ENCODE data around the gene TNFSF13B. TPM values are rescaled to one million over a fixed set of nuclear protein-coding genes. Genes with fewer than 3 reads are reported as not detected.
A peak's percentile ranks its signal among the peaks of the same experiment; 100 is the strongest.

Gene TNFSF13B
- total RNA-seq, 1 experiment from 2014 or later: not detected

DNA sequence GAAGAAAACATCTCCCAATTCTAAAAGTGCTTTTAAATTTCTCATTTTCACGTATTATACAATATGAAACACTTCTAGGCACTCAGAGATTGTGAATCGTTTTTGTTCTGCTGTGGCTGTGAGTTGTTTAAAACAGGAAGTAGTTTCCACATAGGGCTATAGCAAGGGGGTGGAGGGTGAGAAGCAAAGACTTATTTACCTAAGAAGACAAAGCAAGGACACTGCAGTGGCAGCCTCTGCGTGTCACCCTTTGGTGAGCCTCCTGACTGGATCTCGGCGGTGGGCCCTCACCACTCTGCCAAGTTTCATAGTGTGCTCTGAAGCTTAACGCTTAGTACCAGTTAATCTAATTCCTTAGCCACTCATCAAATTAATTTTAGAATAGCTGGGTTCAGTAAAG, 56.8 kb downstream of the TNFSF13B start:
- in situ Hi-C loops (cut with HindIII; ENCODE audit: low sequenced_read_pairs): no loop called here
- DNase-seq (ENCODE audit: low spot score): no peak

DNA sequence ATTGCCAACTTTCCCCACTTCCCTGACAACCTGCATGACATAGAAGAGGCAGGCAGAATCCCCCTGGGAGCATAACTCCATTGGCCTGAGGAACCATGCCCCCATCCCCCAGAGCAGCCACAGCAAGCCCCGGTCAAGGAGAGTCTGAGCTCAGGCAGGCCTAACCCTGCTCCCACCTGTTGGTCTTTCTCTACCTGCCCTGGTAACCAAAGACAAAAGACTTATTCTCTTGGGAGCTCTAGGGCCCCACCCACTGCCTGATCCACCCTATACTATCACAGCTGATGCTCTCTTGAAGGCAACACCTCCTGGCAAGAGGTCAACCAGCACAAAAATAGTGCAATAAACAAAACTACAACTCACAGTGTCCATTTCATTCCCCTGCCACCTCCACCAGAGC, 59.3 kb downstream of the TNFSF13B start:
- in situ Hi-C loops (cut with HindIII; ENCODE audit: low sequenced_read_pairs): no loop called here

DNA sequence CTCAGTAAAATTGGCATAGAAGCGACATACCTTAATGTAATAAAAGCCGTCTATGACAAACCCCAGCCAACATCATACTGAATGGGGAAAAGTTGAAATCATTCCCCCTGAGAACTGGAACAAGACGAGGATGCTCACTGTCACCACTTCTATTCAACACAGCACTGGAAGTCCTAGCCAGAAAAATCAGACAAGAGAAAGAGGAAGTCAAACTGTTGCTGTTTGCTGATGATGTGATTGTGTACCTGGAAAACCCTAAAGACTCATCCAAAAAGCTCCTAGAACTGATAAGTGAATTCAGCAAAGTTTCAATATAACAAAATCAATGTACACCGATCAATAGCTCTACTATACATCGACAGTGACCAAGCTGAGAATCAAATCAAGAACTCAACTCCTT, 63.3 kb downstream of the TNFSF13B start:
- in situ Hi-C loops (cut with HindIII; ENCODE audit: low sequenced_read_pairs): loop anchor here (10.0 kb wide), 1 partner anchor 58 kb away; no protein-coding TSS in a partner anchor
- no peak for DNase-seq (ENCODE audit: low spot score)

More for the DNA sequence above, 59.3 kb downstream of the TNFSF13B start:
- no peak for DNase-seq (ENCODE audit: low spot score)

DNA sequence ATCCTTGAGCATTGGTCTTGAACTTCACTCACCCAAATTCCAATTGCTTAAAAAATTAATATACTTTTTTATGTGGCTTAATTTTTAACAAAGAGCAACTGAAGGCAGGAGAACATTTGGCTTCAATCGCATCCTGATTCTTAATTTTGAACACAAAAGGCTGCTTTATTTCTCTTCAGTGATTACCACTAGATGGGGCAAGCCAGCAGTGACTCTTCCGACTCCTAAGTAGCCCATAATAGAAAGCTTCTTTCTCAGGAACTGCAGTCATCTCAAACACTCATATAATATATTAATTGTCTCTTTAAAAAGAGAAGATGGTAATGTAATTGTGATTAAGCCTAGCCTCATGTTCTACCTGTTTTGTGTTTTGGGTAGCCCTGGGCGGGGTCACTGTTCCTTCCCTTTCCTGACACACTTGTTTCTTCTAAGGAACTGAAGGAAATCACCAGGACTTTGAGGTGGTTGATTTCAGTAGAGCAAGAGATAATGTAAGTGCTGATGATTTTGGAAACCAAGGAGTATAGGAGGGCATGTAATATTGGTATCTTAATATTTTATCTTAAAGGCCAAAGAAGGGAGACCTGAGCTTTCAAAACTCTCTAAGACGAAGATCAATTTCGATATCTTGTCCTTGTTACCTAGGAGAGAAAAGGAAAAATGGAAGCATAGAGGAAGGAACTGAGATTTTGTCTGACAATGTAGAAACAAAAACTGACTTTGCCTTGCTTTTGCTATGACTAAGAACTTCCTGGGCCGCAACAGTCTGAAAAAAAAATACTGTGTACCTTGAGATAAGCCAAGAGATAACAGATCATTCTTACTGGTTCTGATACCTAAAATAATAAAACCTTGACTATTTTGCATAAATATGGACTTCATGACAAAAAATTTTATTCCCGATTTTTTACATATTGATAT, 73.1 kb downstream of the TNFSF13B start:
- in situ Hi-C loops (cut with HindIII; ENCODE audit: low sequenced_read_pairs): no loop called here
- DNase-seq (ENCODE audit: low spot score): peak; percentile 32

DNA sequence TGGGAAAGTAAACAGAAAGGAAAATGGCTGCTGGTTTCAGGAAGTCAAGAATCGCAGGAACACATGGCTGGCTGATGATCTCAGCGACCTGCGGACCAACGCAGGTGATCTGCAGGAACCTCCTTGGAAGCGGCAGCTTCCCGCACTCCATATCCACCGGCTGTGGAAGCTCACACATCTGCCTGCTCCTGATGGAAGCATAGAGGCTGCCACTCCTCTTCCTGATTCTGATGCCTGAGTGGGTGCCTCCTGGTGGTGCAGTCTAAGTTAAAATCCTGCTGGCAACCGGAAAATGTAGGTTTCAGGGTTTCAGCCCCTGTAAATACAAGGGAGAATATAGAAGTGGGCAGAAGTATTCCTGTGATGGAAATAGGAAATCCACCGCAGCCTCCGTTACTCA, 75.5 kb downstream of the TNFSF13B start:
- in situ Hi-C loops (cut with HindIII; ENCODE audit: low sequenced_read_pairs): no loop called here
- no peak for DNase-seq (ENCODE audit: low spot score)

GRCh38 chr13:108346376-108346775, 76.9 kb downstream of the TNFSF13B start:
- in situ Hi-C loops (cut with HindIII; ENCODE audit: low sequenced_read_pairs): no loop called here
- no peak for DNase-seq (ENCODE audit: low spot score)

DNA sequence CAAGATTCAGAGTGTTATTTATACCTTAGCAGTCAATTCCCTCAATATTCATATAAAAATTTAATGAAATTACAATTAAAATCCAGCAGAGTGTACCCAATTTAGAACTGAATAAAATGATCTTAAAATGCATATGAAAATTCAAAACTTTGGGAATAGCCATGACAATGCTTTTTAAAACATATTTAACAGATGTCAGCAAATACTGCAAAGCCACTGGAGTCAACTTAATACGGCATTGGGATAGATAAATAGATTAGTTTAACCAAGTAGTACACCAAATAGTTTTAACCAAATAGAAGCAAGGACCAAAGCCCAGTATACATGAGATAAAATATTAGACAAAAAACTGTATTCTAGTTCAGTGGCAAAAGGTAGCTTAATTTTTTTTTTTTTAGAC, 79.8 kb downstream of the TNFSF13B start:
- in situ Hi-C loops (cut with HindIII; ENCODE audit: low sequenced_read_pairs): no loop called here

DNA sequence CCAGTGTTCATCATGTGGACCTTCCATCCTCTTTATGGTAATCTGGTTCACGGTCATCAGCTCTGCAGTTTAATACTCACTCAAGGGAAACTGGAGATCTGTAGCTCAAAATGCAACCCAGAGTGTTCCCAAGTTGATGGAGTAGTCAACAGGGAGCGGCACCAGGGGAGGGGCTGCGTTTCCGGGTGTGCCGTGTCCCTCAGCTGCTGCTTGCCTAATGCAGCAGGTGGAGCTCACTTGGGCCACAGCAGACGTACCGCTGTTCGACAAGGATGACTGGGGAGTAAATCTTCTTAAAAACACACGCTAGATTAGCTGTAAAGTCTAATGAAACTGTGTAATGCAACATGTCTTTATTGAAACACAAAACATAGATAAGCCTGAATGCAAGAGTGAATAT, 81.1 kb downstream of the TNFSF13B start:
- no peak for DNase-seq (ENCODE audit: low spot score)
- in situ Hi-C loops (cut with HindIII; ENCODE audit: low sequenced_read_pairs): no loop called here

More for the DNA sequence above, 79.8 kb downstream of the TNFSF13B start:
- no peak for DNase-seq (ENCODE audit: low spot score)

DNA sequence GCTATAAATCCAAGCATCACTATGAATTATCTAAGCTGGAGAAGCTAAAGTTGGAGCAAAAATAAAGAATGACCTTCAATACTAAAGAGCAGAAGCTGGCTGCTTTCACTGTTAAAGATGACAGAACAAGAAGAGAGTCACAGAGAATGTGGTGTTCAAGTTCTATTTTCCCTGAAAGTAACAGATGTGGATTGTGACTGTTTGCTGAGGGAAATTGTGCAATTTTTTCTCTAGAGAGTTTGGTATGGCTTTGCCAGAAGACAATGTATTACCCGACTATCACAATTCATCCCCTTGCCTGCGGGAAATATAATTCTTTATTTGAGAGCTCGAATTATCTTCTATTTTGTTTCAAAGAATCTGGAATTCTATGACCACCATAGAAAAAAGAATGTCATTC, 83.1 kb downstream of the TNFSF13B start:
- DNase-seq (ENCODE audit: low spot score): no peak
- in situ Hi-C loops (cut with HindIII; ENCODE audit: low sequenced_read_pairs): no loop called here

GRCh38 chr13:108357228-108357627, 87.7 kb downstream of the TNFSF13B start:
- no peak for DNase-seq (ENCODE audit: low spot score)
- in situ Hi-C loops (cut with HindIII; ENCODE audit: low sequenced_read_pairs): no loop called here

Other genes starting within 250 kb of the TNFSF13B start
- 5.7 and 5.9 TPM in 2 replicates for gene LIG4, start 54.2 kb upstream of the TNFSF13B start, total RNA-seq (2014; rRNA removed; shearing (Covaris generic))
- 4.8 and 6.1 TPM in 2 replicates for gene ABHD13, start 51.3 kb upstream of the TNFSF13B start, total RNA-seq (2014; rRNA removed; shearing (Covaris generic))